ENCODE measurements around the gene CHCHD3. TPM values are rescaled to one million over a fixed set of nuclear protein-coding genes. Genes with fewer than 3 reads are reported as not detected.

CHCHD3 gene
- polyA plus RNA-seq, 3 donors: 30.5 to 56.7 (median 48.8) TPM

- no peaks in the 10 kb centered on the region for H3K27me3 Mint-ChIP-seq (ENCODE audit: low read depth in 3 of 3)
- WGBS (ENCODE audit: insufficient coverage): no CpG with 5 or more reads among the region's 2 CpGs
- H3K9me3 Mint-ChIP-seq: peaks cover 0 to 2% (median 0%) of the 10 kb centered on the region in 7 donors
- Histone ChIP-seq H3K4me1 (ENCODE audit: control insufficient read depth in 1 of 2, insufficient read depth in 2 of 2, low read length in 2 of 2) (no peaks in the 10 kb centered on the region), H3K9ac (ENCODE audit: insufficient read depth, low read length, poor library complexity, severe bottlenecking) (no peak overlapping the region), H3K36me3 (replicated peaks in 1 of 2; ENCODE audit: control insufficient read depth in 1 of 2, insufficient read depth in 2 of 2, low read length in 2 of 2) (peaks cover 4 to 27% of the 10 kb centered on the region in 2 donors), H2AFZ (ENCODE audit: insufficient read depth, low read depth, low read length, poor library complexity, severe bottlenecking) (no peak overlapping the region), H3K4me3 (replicated peaks in 1 of 3; ENCODE audit: low read depth in 2 of 3, low read length in 3 of 3) (no peak overlapping the region), H3K27me3 (ENCODE audit: control insufficient read depth in 2 of 2, insufficient read depth in 2 of 2, low read length in 2 of 2) (no peaks in the 10 kb centered on the region), H3K4me2 (replicated peaks; ENCODE audit: extremely low read depth, low read length, poor library complexity, severe bottlenecking) (no peak overlapping the region), H3K27ac (ENCODE audit: low read depth in 1 of 2, low read length in 2 of 2) (no peak overlapping the region), H3K79me2 (ENCODE audit: insufficient read depth, low read length) (no peaks in the 10 kb centered on the region), H3K9me3 (replicated peaks in 1 of 2; ENCODE audit: control insufficient read depth in 1 of 2, insufficient read depth in 1 of 2, low read length in 2 of 2) (no peaks in the 10 kb centered on the region), H4K20me1 (ENCODE audit: insufficient read depth, low read length) (no peaks in the 10 kb centered on the region)
- no peak for TF ChIP-seq CTCF (IDR thresholded peaks at IDR 0.05)
- H3K4me1 Mint-ChIP-seq: peaks cover 5% of the 10 kb centered on the region
- no peak overlapping the region for H3K27ac Mint-ChIP-seq
- peaks cover 15 to 53% of the 10 kb centered on the region in 2 donors for H3K36me3 Mint-ChIP-seq
- intact Hi-C loops (cut with micrococcal nuclease): no loop called here
- DNase-seq: no peak
- no peak overlapping the region for H3K4me3 Mint-ChIP-seq
These were observed 62.3 kb downstream of the CHCHD3 start for GRCh38 chr7:133019590-133019989.

GRCh38 chr7:133016604-133017003, 65.3 kb downstream of the CHCHD3 start:
- H3K36me3 Mint-ChIP-seq: peaks cover 9 to 34% of the 10 kb centered on the region in 2 donors
- no peaks in the 10 kb centered on the region for H4K20me1 ChIP-seq (ENCODE audit: insufficient read depth, low read length)
- H3K4me3 ChIP-seq (replicated peaks in 1 of 3; ENCODE audit: low read depth in 2 of 3, low read length in 3 of 3): no peak overlapping the region
- no peak for DNase-seq
- no peak overlapping the region for H3K4me2 ChIP-seq (replicated peaks; ENCODE audit: extremely low read depth, low read length, poor library complexity, severe bottlenecking)
- H3K4me3 Mint-ChIP-seq: no peak overlapping the region
- H3K4me1 Mint-ChIP-seq: peaks cover 16% of the 10 kb centered on the region
- TF ChIP-seq CTCF (IDR thresholded peaks at IDR 0.05): no peak
- H3K27me3 Mint-ChIP-seq (ENCODE audit: low read depth in 3 of 3): peaks cover 0 to 2% (median 0%) of the 10 kb centered on the region in 3 donors
- peaks cover 0 to 2% (median 0%) of the 10 kb centered on the region in 7 donors for H3K9me3 Mint-ChIP-seq
- no peak overlapping the region for H3K9ac ChIP-seq (ENCODE audit: insufficient read depth, low read length, poor library complexity, severe bottlenecking)
- H2AFZ ChIP-seq (ENCODE audit: insufficient read depth, low read depth, low read length, poor library complexity, severe bottlenecking): no peak overlapping the region
- no peaks in the 10 kb centered on the region for H3K79me2 ChIP-seq (ENCODE audit: insufficient read depth, low read length)
- no CpG with 5 or more reads among the region's 4 CpGs for WGBS (ENCODE audit: insufficient coverage)
- H3K9me3 ChIP-seq (replicated peaks in 1 of 2; ENCODE audit: control insufficient read depth in 1 of 2, insufficient read depth in 1 of 2, low read length in 2 of 2): no peaks in the 10 kb centered on the region
- H3K27ac ChIP-seq (ENCODE audit: low read depth in 1 of 2, low read length in 2 of 2): no peak overlapping the region
- H3K4me1 ChIP-seq (ENCODE audit: control insufficient read depth in 1 of 2, insufficient read depth in 2 of 2, low read length in 2 of 2): no peaks in the 10 kb centered on the region
- H3K36me3 ChIP-seq (replicated peaks in 1 of 2; ENCODE audit: control insufficient read depth in 1 of 2, insufficient read depth in 2 of 2, low read length in 2 of 2): peaks cover 0 to 7% of the 10 kb centered on the region in 2 donors
- no peaks in the 10 kb centered on the region for H3K27me3 ChIP-seq (ENCODE audit: control insufficient read depth in 2 of 2, insufficient read depth in 2 of 2, low read length in 2 of 2)
- H3K27ac Mint-ChIP-seq: no peak overlapping the region
- intact Hi-C loops (cut with micrococcal nuclease): no loop called here
